Ascending aorta (tissue), 2 donors: ENCODE measurements around the gene LTBP1. TPM values are rescaled to one million over a fixed set of nuclear protein-coding genes. Genes with fewer than 3 reads are reported as not detected.
A peak's percentile ranks its signal among the peaks of the same experiment; 100 is the strongest.

Experiments used
- DNase-seq, 2 donors: peaks; one replicate each; pipeline ENCODE4 v3.0.0-alpha.2; 2019; ENCODE audit warnings: low spot score in 2 of 2
- H3K27ac ChIP-seq, 2 donors: fragments of 200-600 bp; sonication (generic); one replicate each; pipeline ENCODE4 v1.5.1; 2016 to 2017; ENCODE audit warnings: mild to moderate bottlenecking in 1 of 2
- H3K27me3 ChIP-seq: fragments of 200-600 bp; sonication (generic); one replicate; pipeline ENCODE4 v1.5.1; 2017
- H3K36me3 ChIP-seq, 2 donors: fragments of 200-600 bp; sonication (generic); one replicate each; pipeline ENCODE4 v1.5.1; 2016
- H3K4me1 ChIP-seq, 2 donors: fragments of 200-600 bp; sonication (generic); one replicate each; pipeline ENCODE4 v1.5.1; 2016 to 2017; ENCODE audit warnings: mild to moderate bottlenecking in 1 of 2
- H3K4me3 ChIP-seq, 2 donors: fragments of 200-600 bp; sonication (generic); one replicate each; pipeline ENCODE4 v1.5.1; 2016 to 2017; ENCODE audit warnings: mild to moderate bottlenecking in 1 of 2
- H3K9me3 ChIP-seq, 2 donors: fragments of 200-600 bp; sonication (generic); one replicate each; pipeline ENCODE4 v1.5.1; 2016
- CTCF ChIP-seq, 3 experiments: fragments of 200-600 bp in 2 of 3; fragments of 450-650 bp in 1 of 3; sonication (generic) in 2 of 3; IDR thresholded peaks; one replicate each; pipeline ENCODE4 v1.5.1; 2016 to 2019; ENCODE audit warnings: antibody characterized with exemption in 3 of 3, mild to moderate bottlenecking in 1 of 3, moderate library complexity in 1 of 3
- intact Hi-C: fragments of 100-400 bp; cut with DNase I; formaldehyde crosslinking; loops from one replicate; pipeline ENCODE4 v1.15.1; 2023
- total RNA-seq: library from RNA; depleted of rRNA; stranded (reverse); fragments of >200 nt; gene quantifications from one replicate; pipeline ENCODE4 v1.1.0, GENCODE V29; 2016

LTBP1 gene
- total RNA-seq, 1 donor from 2014 or later = 295 TPM

- Histone ChIP-seq H3K4me3 (no peak overlapping the region), H3K27me3 (no peaks in the 10 kb centered on the region), H3K27ac (peak overlapping the region in 1 of 2 donors; percentile 50), H3K4me1 (peaks cover 0 to 20% of the 10 kb centered on the region in 2 donors), H3K9me3 (no peaks in the 10 kb centered on the region), H3K36me3 (no peaks in the 10 kb centered on the region)
- no peak for TF ChIP-seq CTCF (IDR thresholded peaks at IDR 0.05)
- no peak for DNase-seq
- intact Hi-C loops = no loop called here
Observed at GRCh38 chr2:33123216-33123615, 176.5 kb downstream of the LTBP1 start.

GRCh38 chr2:33126552-33126951, 179.8 kb downstream of the LTBP1 start:
- no peak for TF ChIP-seq CTCF (IDR thresholded peaks at IDR 0.05)
- intact Hi-C loops = no loop called here
- H3K27me3 ChIP-seq = no peaks in the 10 kb centered on the region
- H3K27ac ChIP-seq = peak overlapping the region; percentile 69 to 88
- no peak overlapping the region for H3K4me3 ChIP-seq
- DNase-seq = no peak
- H3K36me3 ChIP-seq = no peaks in the 10 kb centered on the region
- peaks cover 0 to 31% of the 10 kb centered on the region in 2 donors for H3K4me1 ChIP-seq
- H3K9me3 ChIP-seq = no peaks in the 10 kb centered on the region

- Histone ChIP-seq H3K36me3 (no peaks in the 10 kb centered on the region), H3K4me1 (peaks cover 0 to 31% of the 10 kb centered on the region in 2 donors), H3K27me3 (no peaks in the 10 kb centered on the region), H3K4me3 (no peak overlapping the region), H3K9me3 (no peaks in the 10 kb centered on the region), H3K27ac (peak overlapping the region; percentile 69 to 88)
- no peak for DNase-seq
- TF ChIP-seq CTCF (IDR thresholded peaks at IDR 0.05) = no peak
- intact Hi-C loops = no loop called here
Observed at GRCh38 chr2:33126958-33127357, 180.2 kb downstream of the LTBP1 start.

- DNase-seq = no peak
- Histone ChIP-seq H3K9me3 (no peaks in the 10 kb centered on the region), H3K4me3 (peak overlapping the region in 1 of 2 donors; percentile 47), H3K36me3 (no peaks in the 10 kb centered on the region), H3K4me1 (peaks cover 0 to 42% of the 10 kb centered on the region in 2 donors), H3K27ac (peak overlapping the region; percentile 77 to 88), H3K27me3 (no peaks in the 10 kb centered on the region)
- no peak for TF ChIP-seq CTCF (IDR thresholded peaks at IDR 0.05)
- intact Hi-C loops = loop anchor here (10.0 kb wide), 2 partner anchors 145 to 235 kb away; no protein-coding TSS in a partner anchor
Observed at GRCh38 chr2:33129263-33130053, 182.7 kb downstream of the LTBP1 start.

- intact Hi-C loops = loop anchor here (10.0 kb wide), 2 partner anchors 145 to 235 kb away; no protein-coding TSS in a partner anchor
- peaks cover 0 to 42% of the 10 kb centered on the region in 2 donors for H3K4me1 ChIP-seq
Observed at GRCh38 chr2:33130054-33130447, 183.3 kb downstream of the LTBP1 start.

More at GRCh38 chr2:33130054-33130447, 183.3 kb downstream of the LTBP1 start:
- H3K9me3 ChIP-seq = no peaks in the 10 kb centered on the region
- no peak for TF ChIP-seq CTCF (IDR thresholded peaks at IDR 0.05)
- DNase-seq = no peak
- H3K36me3 ChIP-seq = no peaks in the 10 kb centered on the region
- peak overlapping the region in 1 of 2 donors; percentile 47 for H3K4me3 ChIP-seq
- H3K27ac ChIP-seq = peak overlapping the region; percentile 77 to 88
- no peaks in the 10 kb centered on the region for H3K27me3 ChIP-seq
